ENCODE measurements around the gene ZNF547.

DNA sequence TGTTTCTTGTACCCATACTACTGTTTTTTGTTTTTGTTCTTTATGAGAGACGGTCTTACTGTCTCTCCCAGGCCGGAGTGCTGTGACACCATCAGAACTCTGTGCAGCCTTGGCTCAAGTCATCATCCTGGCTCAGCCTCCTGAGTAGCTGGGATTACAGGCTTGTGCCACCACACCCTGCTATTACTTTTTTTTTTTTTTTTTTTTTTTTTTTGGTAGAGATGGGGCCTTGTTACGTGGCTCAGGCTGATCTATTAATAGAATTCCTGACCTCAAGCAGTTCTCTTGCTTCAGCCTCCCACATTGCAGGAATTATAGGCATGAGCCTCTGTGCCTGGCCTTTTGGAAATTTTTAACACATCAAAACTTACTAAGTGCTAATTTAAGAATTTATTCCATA is 15.2 kb upstream of the ZNF547 start:
- TF ChIP-seq, protein P1, sequence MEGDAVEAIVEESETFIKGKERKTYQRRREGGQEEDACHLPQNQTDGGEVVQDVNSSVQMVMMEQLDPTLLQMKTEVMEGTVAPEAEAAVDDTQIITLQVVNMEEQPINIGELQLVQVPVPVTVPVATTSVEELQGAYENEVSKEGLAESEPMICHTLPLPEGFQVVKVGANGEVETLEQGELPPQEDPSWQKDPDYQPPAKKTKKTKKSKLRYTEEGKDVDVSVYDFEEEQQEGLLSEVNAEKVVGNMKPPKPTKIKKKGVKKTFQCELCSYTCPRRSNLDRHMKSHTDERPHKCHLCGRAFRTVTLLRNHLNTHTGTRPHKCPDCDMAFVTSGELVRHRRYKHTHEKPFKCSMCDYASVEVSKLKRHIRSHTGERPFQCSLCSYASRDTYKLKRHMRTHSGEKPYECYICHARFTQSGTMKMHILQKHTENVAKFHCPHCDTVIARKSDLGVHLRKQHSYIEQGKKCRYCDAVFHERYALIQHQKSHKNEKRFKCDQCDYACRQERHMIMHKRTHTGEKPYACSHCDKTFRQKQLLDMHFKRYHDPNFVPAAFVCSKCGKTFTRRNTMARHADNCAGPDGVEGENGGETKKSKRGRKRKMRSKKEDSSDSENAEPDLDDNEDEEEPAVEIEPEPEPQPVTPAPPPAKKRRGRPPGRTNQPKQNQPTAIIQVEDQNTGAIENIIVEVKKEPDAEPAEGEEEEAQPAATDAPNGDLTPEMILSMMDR (IDR thresholded peaks at IDR 0.05): no peak
- no peak for TF ChIP-seq POLR2A (IDR thresholded peaks at IDR 0.05)
